ENCODE results near the gene SGCE. TPM values are rescaled to one million over a fixed set of nuclear protein-coding genes. Genes with fewer than 3 reads are reported as not detected.

SGCE gene
- total RNA-seq, 1 experiment from 2014 or later = 30.4 TPM

- intact Hi-C loops (cut with micrococcal nuclease) = loop anchor here (5.0 kb wide), 1 partner anchor 42 kb away; no protein-coding TSS in a partner anchor
Observed at GRCh38 chr7:94623820-94624219, 32.1 kb downstream of the SGCE start.

GRCh38 chr7:94621120-94621519 lies 34.8 kb downstream of the SGCE start:
- intact Hi-C loops (cut with micrococcal nuclease) = loop anchor here (5.0 kb wide), 1 partner anchor 39 kb away; no protein-coding TSS in a partner anchor
- no peaks in the 10 kb centered on the region for H3K9me3 ChIP-seq (ENCODE audit: low read length)
- ATAC-seq (no peak; the same call in 1 of the 2 replicates), DNase-seq (no peak)
- ChIA-PET CTCF (interaction anchor here (0.6 to 1.3 kb wide), 4 partner anchors 35 to 923 kb away, joined by 4 to 18 read pairs (median 4); partner anchors contain the start of gene SGCE), POLR2A (ENCODE audit: unreplicated experiment) (interaction anchor here (0.8 to 1.0 kb wide), 3 partner anchors 34 to 59 kb away, joined by 4 to 5 read pairs (median 5); no protein-coding TSS in a partner anchor)
- peaks cover 21% of the 10 kb centered on the region for H3K4me1 ChIP-seq (ENCODE audit: insufficient read depth, low read length)
- peaks cover 4% of the 10 kb centered on the region for H3F3A ChIP-seq (ENCODE audit: low read length, unreplicated experiment)
- H3K27me3 ChIP-seq (ENCODE audit: low read length) = no peaks in the 10 kb centered on the region
- H3K36me3 ChIP-seq (ENCODE audit: low read depth, low read length) = no peaks in the 10 kb centered on the region
- TF ChIP-seq EZH2 (IDR thresholded peaks at IDR 0.05; ENCODE audit: low read length, unreplicated experiment) (no peak), EZH2phosphoT487 (IDR thresholded peaks at IDR 0.05; ENCODE audit: borderline replicate concordance, low read length) (no peak), CTCF (conservative IDR thresholded peaks at IDR 0.05; ENCODE audit: low read depth, low read length) (no peak)
- peak overlapping the region; percentile 5; the same call in 1 of the 2 replicates for H3K9ac ChIP-seq (ENCODE audit: low read length)
- no peaks in the 10 kb centered on the region for H4K20me1 ChIP-seq (ENCODE audit: low read length)
- peak overlapping the region; percentile 80 for H3K27ac ChIP-seq (ENCODE audit: low read length)
- no peaks in the 10 kb centered on the region for H3K79me2 ChIP-seq (ENCODE audit: low read length)
- no TSS peak for BruUV-seq (replicated peaks)
- H3K9me2 ChIP-seq (replicated peaks; ENCODE audit: low read length) = no peaks in the 10 kb centered on the region
- H3K4me2 ChIP-seq (ENCODE audit: low read length) = peak overlapping the region; percentile 39
- H2AFZ ChIP-seq (ENCODE audit: low read length) = no peak overlapping the region
- H3K4me3 ChIP-seq (ENCODE audit: low read length) = no peak overlapping the region

More at GRCh38 chr7:94623820-94624219, 32.1 kb downstream of the SGCE start:
- peaks cover 4% of the 10 kb centered on the region for H3F3A ChIP-seq (ENCODE audit: low read length, unreplicated experiment)
- TF ChIP-seq CTCF (conservative IDR thresholded peaks at IDR 0.05; ENCODE audit: low read depth, low read length) (no peak), EZH2phosphoT487 (IDR thresholded peaks at IDR 0.05; ENCODE audit: borderline replicate concordance, low read length) (no peak), EZH2 (IDR thresholded peaks at IDR 0.05; ENCODE audit: low read length, unreplicated experiment) (no peak)
- POLR2A ChIA-PET (ENCODE audit: unreplicated experiment) = no interaction called here
- H3K36me3 ChIP-seq (ENCODE audit: low read depth, low read length) = no peaks in the 10 kb centered on the region
- ATAC-seq = no peak
- no peak for DNase-seq
- H2AFZ ChIP-seq (ENCODE audit: low read length) = no peak overlapping the region
- no peak overlapping the region for H3K4me2 ChIP-seq (ENCODE audit: low read length)
- H4K20me1 ChIP-seq (ENCODE audit: low read length) = no peaks in the 10 kb centered on the region
- H3K79me2 ChIP-seq (ENCODE audit: low read length) = no peaks in the 10 kb centered on the region
- H3K4me3 ChIP-seq (ENCODE audit: low read length) = no peak overlapping the region
- no TSS peak for BruUV-seq (replicated peaks)
- no peaks in the 10 kb centered on the region for H3K9me2 ChIP-seq (replicated peaks; ENCODE audit: low read length)
- CTCF ChIA-PET = no interaction called here
- H3K9me3 ChIP-seq (ENCODE audit: low read length) = no peaks in the 10 kb centered on the region
- no peak overlapping the region for H3K27ac ChIP-seq (ENCODE audit: low read length)
- H3K9ac ChIP-seq (ENCODE audit: low read length) = no peak overlapping the region
- H3K27me3 ChIP-seq (ENCODE audit: low read length) = no peaks in the 10 kb centered on the region
- peaks cover 21% of the 10 kb centered on the region for H3K4me1 ChIP-seq (ENCODE audit: insufficient read depth, low read length)

- Histone ChIP-seq H3K27ac (ENCODE audit: low read length) (peak overlapping the region; percentile 80), H3K4me1 (ENCODE audit: insufficient read depth, low read length) (peaks cover 21% of the 10 kb centered on the region), H4K20me1 (ENCODE audit: low read length) (no peaks in the 10 kb centered on the region), H3K9me3 (ENCODE audit: low read length) (no peaks in the 10 kb centered on the region), H3K79me2 (ENCODE audit: low read length) (no peaks in the 10 kb centered on the region), H3K9me2 (replicated peaks; ENCODE audit: low read length) (no peaks in the 10 kb centered on the region), H3K4me2 (ENCODE audit: low read length) (peak overlapping the region; percentile 39), H3K36me3 (ENCODE audit: low read depth, low read length) (no peaks in the 10 kb centered on the region), H2AFZ (ENCODE audit: low read length) (no peak overlapping the region), H3K4me3 (ENCODE audit: low read length) (no peak overlapping the region), H3K9ac (ENCODE audit: low read length) (no peak overlapping the region), H3K27me3 (ENCODE audit: low read length) (no peaks in the 10 kb centered on the region), H3F3A (ENCODE audit: low read length, unreplicated experiment) (peaks cover 4% of the 10 kb centered on the region)
- intact Hi-C loops (cut with micrococcal nuclease) = loop anchor here (1.0 to 5.0 kb wide), 3 partner anchors 12 to 38 kb away; no protein-coding TSS in a partner anchor
- ChIA-PET CTCF (interaction anchor here (0.6 to 1.3 kb wide), 4 partner anchors 12 to 924 kb away, joined by 4 to 18 read pairs (median 6); partner anchors contain the start of gene SGCE), POLR2A (ENCODE audit: unreplicated experiment) (interaction anchor here (0.6 to 1.0 kb wide), 5 partner anchors 34 to 68 kb away, joined by 3 to 5 read pairs (median 4); no protein-coding TSS in a partner anchor)
- ATAC-seq (peak; percentile 98), DNase-seq (peak; percentile 94)
- no TSS peak for BruUV-seq (replicated peaks)
- TF ChIP-seq EZH2phosphoT487 (IDR thresholded peaks at IDR 0.05; ENCODE audit: borderline replicate concordance, low read length) (no peak), CTCF (conservative IDR thresholded peaks at IDR 0.05; ENCODE audit: low read depth, low read length) (no peak), EZH2 (IDR thresholded peaks at IDR 0.05; ENCODE audit: low read length, unreplicated experiment) (no peak)
Observed at GRCh38 chr7:94620703-94621118, 35.2 kb downstream of the SGCE start.
